Measurements from ENCODE around the gene LENG8.
"Not testable (repeated sequence)": the region's sequence is repeated elsewhere in the genome, so short reads cannot be mapped to it uniquely, and the experiment has no call there.

The LENG8 gene

DNA sequence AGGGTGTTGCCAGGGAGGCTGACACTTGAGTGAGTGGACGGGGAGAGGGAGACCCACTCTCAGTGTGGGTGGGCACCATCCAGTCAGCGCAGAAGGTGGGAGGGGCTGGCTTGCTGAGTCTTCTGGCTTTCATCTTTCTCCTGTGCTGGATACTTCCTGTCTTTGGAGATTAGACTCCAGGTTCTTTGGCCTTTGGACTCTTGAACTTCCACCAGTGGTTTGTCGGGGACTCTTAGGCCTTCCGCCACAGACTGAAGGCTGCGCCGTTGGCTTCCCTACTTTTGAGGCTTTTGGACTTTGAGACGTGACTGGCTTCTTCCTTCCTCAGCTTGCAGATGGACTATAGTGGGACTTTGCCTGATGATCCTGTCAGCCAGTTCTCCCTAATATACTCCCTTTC lies 4.3 kb upstream of the LENG8 start:
- no peak for DNase-seq (ENCODE audit: low spot score)

DNA sequence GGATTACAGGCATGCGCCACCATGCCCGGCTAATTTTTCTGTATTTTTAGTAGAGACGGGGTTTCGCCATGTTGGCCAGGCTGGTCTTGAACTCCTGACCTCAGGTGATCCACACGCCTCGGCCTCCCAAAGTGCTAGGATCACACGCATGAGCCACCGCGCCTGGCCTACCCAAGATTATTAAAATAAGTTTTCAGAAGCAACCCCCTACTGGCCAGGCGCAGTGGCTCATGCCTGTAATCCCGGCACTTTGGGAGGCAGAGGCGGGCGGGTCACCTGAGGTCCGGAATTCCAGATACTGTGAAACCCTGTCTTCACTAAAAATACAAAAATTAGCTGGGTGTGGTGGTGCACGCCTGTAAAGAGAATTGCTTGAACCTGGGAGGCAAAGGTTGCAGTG lies 2.6 kb upstream of the LENG8 start:
- DNase-seq (ENCODE audit: low spot score), result not testable (repeated sequence)

DNA sequence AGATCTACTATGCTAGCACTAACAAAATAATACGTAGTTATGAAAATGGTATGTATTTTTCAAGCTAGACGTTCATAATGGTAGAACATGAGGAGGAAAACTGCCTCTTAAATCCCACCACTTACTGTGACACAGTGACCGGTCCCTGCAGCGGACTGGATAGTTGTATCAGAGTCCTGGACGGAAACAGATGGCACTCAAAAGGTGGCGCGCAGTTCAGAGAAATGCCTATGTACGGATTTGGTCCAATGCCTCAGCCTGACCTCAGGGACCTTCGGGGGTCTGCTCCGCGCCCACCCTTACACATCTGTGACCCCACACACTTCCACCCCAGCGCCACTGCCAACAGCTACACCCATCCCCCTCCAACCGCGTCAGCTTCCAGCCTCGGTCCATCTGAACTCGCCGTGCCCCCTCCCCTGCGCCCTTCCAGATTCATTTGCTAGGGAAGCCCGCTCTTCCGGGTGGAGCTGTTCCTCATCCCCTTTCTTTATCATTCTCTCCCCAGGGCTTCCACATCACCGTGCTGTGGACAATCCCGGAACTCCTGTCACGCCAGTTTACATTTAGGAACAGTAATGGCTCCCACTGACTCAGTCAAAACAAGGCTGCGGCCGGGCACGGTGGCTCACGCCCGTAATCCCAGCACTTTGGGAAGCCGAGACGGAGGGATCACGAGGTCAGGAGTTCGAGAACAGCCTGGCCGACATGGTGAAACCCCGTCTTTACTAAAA lies 792 bp upstream of the LENG8 start:
- peak; percentile 27 for DNase-seq (ENCODE audit: low spot score)

DNA sequence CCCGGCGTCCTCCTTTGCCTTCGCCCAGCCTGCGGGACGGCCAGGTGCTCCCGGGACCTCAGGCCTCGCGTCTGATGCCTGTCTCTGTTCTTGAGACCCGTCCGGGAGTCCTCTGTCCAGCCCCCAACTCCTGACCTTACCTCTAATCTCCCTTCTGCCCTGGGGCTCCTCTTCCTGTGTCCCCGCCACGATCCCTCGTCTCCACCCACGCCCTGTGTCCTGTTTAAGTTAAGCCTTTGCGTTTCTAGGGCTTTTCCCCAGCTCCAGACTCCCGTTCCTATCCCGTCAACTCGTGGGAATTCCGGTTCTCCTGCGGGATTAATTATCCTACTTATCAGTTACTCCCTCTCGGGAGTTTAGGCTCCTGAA lies 686 bp downstream of the LENG8 start:
- DNase-seq (ENCODE audit: low spot score), result no peak

DNA sequence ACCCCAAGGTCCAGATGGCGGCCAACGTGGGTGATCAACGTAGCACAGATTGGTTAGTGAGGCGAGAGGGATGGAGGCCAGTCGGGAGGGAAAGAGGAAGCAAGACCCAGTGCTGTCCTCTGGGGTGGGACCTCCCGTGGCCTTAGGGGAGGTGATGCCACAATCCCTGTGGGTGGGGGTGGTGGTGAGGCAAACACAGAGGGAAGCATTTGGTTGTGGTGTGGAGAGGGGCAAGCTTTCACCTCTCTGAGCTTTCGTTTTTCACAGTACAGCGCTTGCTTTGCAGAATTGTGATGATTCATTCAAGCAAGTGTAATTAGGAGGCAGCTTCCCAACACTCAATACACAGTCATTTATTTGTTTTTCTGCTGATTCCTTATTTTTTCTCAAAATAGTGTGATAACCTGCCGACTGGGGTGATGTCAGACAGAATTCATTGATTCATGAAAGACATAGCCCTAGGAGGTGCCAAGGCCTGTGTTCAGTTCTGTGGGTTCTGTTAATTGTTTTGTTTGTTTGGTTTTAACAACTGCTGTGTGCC lies 2.4 kb downstream of the LENG8 start:
- DNase-seq (ENCODE audit: low spot score), result no peak

DNA sequence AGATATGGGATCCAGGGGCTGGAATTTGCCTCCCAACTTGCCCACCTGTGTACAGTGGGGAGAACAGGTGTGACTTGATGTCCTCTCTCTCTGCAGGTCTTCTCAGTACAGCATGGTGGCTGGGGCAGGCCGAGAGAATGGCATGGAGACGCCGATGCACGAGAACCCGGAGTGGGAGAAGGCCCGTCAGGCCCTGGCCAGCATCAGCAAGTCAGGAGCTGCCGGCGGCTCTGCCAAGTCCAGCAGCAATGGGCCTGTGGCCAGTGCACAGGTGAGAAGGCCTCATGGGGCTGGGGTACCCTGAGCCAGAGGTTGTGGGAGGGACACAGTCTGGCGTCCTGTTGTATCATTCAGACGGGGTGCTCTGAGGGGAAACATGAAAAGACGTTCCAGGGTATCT lies 3.0 kb downstream of the LENG8 start:
- DNase-seq (ENCODE audit: low spot score), result no peak

DNA sequence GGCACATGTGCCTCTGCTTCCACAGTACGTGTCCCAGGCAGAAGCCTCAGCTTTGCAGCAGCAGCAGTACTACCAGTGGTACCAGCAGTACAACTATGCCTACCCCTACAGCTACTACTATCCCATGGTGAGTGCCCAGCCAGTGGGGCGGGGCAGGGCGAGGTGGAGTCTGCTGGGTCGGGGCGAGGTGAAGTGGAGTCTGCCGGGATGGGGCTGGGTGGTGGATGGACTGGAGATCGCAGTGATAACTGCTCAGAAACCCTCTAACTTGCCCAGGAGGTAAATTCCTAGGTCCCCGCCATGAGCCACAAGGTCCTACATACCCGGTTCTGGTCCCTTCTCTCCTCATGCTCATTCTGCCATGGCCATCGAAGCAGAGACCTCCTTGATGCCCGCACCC lies 3.6 kb downstream of the LENG8 start:
- DNase-seq (ENCODE audit: low spot score), result no peak

DNA sequence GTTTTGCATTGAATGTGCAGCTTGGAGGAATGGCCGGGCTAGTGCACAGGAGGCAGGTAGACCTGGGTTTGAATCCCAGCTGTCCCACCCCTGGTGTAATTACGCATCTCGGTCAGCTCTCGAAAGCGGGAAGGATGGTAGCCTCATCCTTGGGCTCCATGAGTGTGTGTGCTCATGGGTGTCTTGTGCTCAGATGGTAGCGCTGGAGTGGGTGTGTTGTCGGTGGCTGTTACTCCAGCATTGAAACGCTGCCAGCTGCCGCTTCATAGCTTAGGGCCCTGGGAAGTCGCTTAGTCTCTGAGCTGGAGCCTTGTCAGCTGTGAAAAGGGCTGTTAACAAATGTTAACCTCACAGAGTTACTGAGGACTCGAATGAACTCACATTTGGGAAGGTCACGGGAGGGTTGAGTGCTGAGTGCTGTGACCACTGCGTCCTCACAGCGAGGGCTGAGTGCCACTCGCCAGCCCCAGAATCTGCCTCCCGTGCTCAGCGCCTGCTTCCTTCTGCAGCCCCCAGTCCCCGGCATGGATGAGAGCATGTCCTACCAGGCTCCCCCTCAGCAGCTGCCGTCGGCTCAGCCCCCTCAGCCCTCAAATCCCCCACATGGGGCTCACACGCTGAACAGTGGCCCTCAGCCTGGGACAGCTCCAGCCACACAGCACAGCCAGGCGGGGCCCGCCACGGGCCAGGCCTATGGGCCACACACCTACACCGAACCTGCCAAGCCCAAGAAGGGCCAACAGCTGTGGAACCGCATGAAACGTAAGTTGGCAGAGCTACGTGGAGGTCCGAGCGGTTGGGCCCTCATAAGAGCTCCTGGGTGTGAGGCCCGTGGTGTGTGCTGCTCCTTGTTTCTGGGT lies 5.2 kb downstream of the LENG8 start:
- no peak for DNase-seq (ENCODE audit: low spot score)

DNA sequence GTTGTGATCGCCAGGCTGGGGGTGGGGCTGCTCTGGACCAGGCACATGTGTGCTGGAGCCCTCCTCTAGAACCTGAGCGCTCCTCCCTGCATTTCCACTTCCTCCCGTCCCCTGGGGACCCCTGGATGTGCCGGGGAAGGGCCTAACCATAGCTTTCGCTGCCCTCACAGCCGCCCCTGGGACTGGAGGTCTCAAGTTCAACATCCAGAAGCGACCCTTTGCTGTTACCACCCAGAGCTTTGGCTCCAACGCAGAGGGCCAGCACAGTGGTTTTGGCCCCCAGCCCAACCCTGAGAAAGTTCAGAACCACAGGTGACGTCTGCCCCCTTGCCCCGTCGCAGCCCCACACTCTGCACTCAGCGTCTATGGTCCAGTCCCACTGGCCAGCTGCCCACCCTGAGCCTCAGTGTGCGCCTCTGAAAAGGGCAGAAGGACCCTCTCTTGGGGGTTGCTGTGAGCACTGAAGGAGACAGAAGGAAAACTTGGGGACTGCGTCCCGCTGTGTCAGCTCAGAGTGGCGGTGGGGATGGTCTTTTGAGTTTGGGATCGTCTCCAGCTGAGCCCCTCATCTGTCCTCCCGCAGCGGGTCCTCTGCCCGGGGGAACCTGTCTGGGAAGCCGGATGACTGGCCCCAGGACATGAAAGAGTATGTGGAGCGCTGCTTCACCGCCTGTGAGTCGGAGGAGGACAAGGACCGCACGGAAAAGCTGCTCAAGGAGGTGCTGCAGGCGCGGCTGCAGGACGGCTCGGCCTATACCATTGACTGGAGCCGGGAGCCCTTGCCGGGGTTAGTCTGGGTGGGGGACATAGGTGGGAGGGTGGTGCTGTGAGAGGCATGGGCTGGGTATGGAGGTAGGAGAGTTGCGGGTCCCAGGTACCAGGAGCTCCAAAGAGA lies 6.0 kb downstream of the LENG8 start:
- no peak for DNase-seq (ENCODE audit: low spot score)

DNA sequence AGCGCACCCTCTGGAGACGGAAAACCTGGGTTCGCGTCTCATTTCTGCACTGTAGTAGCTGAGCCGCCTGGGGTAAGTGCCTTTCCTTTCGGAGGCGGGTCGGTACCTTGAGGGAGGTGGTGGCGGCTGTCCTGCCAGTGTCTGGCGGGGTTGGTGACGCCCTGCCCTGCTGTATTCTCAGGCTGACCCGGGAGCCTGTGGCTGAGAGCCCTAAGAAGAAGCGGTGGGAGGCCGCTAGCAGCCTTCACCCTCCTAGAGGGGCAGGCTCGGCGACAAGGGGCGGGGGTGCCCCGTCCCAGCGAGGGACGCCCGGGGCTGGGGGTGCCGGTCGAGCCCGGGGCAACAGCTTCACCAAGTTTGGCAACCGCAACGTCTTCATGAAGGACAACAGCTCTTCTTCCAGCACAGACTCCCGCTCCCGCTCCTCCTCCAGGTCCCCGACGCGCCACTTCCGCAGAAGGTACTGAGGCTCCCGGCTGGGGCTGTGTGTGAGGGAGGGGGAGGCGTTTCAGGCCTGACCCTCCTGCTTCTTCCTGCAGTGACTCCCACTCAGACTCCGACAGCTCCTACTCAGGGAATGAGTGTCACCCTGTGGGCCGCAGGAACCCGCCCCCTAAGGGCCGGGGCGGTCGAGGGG lies 6.9 kb downstream of the LENG8 start:
- no peak for DNase-seq (ENCODE audit: low spot score)

DNA sequence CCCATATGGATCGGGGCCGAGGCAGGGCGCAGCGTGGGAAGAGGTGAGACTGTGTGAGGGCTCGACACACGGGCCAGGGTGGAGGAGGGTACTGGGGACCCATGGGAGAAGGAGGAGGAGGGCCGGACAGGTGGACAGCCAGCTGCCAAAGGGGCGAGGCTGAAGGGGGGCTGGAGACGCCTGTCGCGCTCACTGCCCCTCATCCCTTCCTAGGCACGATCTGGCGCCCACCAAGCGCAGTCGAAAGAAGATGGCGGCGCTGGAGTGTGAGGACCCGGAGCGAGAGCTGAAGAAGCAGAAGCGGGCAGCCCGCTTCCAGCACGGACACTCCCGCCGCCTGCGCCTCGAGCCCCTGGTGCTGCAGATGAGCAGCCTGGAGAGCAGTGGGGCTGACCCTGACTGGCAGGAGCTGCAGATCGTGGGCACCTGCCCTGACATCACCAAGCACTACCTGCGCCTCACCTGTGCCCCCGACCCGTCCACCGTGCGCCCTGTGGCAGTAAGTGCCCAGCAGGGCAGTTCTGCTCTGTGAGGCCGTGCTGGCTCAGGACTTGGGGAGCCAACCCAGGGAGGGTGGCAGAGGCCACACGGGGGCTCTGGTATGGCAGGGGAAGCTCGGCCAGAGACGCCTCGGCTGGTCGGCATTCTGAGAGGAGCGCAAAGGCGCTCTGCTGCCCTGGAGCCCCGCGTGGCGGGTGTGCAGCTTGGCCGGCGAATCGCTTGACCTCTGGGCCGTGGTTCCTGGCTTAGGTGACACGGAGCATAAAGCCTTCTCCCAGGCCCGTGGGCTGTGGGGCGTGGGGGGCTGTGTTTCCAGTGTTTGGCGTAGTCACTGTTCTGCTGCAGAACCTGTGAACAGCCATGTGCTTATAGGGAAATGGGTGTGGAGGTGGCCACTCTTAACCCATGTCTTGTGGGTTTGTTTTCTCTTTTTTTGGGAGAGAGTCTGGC lies 7.7 kb downstream of the LENG8 start:
- no peak for DNase-seq (ENCODE audit: low spot score)

DNA sequence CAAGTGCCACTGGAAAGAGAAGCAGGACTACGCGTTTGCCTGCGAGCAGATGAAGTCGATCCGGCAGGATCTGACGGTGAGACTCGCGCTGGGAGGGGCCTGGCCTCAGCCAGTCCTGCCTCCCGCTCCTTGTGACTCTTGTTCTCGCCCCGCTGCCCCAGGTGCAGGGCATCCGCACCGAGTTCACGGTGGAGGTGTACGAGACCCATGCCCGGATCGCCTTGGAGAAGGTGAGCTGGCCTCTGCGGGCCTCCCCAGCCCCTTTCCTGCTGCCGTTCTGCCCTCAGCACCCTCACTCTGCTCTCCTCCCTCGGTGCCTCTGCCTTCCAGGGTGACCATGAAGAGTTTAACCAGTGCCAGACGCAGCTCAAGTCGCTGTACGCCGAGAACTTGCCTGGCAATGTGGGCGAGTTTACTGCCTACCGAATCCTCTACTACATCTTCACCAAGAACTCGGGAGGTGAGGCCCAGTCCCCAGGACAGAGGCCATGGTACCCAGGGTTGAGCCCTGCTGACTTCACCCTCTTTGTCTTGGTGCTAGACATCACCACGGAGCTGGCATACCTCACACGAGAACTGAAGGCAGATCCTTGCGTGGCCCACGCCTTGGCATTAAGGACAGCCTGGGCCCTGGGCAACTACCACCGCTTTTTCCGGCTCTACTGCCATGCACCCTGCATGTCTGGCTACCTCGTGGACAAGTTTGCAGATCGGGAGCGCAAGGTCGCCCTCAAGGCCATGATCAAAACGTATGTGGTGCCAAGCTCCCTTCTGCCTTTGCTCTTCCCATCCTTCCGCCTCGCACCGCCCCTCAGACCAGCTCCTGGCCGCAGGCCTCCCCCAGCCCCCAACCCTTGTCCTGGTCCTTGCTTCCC lies 9.0 kb downstream of the LENG8 start:
- DNase-seq (ENCODE audit: low spot score), result no peak

DNA sequence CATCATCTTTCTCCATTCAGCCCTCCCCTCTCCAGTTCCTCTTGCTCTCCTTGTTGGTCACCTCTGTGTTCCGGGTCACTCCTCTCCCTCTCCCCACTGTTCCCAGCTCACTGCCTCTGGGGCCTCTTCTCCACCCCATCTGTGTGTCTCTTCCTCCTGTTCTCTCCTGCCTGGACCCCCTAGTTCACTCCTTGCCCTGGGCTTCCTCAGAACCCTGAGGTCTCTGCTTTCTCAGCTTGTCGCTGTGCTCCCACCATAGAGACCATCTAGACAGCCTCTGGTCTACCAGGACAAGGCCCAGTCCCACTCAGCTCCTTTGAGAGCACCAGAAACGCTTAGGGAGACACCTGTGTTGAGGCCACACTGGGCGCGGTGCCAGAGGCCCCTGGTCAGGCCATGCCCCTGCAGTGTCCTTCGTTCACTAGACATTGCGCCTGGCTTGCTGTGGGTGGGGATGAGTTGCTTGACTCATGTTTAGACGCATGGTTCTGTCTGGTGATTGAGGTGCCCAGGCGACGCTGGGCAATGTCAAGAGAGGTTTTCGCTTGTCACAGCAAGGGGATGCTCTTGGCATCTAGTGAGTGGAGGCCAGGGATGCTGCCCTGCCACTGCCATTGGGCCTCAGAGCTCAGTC lies 9.8 kb downstream of the LENG8 start:
- DNase-seq (ENCODE audit: low spot score), result no peak

DNA sequence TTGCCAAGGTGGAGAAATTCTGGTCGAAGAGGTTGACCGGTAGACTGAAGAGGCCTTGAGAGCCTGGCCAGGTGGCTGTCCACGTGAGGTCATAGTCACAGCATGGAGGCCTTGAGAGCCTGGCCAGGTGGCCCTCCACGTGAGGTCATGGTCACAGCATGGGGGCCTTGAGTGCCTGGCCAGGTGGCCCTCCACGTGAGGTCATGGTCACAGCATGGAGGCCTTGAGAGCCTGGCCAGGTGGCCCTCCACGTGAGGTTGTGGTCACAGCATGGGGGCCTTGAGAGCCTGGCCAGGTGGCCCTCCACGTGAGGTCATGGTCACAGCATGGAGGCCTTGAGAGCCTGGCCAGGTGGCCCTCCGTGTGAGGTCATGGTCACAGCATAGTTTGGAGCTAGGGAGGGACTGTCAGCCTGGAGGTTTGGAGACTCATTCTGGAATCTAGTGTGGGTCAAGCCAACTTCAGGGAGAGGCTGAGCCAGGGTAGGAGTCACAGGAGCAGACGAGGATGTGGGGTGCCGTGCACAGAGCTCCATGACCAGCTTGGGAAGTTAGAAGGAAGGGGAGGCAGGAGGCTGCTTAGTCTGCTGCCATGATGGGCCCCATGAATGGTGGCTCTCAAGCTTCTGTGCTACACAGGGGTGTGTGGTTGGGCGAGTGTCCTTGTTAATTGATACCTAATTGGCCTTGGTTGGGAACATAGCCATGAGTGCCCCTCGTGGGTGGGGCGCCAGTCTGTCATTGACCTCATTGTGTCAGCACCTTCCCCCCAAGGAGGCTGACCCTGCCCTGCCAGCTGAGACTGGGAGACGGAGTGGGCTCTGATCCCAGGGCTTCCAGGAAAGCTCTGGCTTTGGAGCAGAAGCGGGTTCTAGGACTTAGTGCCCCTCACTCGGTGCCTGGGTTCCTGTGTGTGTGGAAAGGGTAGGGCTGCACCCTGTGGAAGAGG lies 10.6 kb downstream of the LENG8 start:
- no peak for DNase-seq (ENCODE audit: low spot score)

DNA sequence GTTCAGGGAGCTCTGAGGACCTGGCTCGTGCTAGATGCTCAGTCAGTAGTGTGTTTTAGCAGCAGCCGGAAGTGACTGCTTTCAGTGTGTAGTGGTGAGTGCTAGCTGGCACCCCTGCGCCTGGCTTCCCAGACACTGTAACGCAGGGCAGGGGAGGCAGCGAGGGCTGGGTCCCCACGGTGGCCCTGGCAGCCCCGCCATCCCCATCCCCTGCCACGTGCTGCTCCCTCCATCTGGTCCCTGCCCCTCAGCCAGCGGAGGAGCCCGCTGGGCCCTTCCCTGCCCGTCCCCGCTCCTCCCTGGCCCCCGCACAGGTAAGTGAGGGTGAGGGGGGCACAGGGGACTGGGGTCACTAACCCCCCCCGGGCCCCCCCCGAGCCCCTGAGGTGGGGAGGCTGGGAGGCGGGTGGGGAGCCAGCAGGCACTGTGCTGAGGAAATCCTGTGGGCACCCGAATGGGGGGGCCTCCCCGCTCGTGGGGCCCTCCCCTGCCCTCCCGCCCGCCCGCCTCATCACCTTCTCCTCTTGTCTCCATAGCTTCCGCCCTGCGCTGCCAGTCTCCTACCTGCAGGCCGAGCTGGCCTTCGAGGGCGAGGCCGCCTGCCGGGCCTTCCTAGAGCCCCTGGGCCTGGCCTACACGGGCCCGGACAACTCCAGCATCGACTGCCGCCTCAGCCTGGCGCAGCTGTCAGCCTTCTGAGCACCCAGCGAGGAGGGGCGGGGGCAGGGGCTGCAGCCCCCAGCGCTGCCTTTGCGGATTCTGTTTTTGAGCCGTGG lies 11.4 kb downstream of the LENG8 start:
- DNase-seq (ENCODE audit: low spot score), result no peak

DNA sequence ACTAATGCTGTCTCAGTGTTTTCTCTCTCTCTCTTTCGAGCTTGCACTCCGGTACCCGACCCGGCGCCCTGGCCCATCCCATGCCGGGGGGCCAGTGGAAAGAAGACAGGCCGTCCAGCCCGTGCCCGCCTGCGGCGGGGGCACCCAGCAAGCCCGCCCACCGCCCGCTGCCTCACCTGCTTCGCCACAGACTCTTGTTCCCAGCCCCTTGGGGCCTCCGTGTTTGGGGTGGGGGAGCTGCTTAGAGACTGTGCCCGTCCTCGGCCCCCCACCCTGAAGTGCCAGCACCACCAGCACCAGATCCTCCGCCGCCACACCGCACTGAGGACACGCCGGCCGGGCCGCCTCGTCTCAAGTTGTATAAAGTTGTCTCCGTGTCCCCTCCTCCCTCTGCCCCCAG lies 12.2 kb downstream of the LENG8 start:
- DNase-seq (ENCODE audit: low spot score), result no peak

DNA sequence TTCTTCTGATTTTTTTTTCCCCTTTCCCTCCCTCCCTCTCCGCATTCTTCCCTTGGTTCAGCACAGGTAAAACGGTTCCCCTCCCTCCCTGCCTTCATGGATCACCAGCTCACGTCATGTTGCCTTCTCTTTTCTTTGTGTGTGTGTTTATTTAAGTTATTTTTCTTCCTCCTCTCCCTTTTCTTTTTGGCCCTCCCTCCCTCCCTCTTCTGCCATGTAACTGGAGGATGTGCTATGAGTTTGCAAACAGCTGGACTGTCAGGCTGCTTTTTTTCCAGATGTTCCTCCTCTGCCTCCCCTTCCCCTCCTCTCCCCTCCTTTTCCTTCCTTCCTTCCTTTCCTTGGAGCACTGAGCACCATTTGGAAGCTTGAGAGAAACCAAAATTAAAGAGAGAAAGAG lies 12.6 kb downstream of the LENG8 start:
- no peak for DNase-seq (ENCODE audit: low spot score)
